Stimulated activated CD8-positive, alpha-beta memory T cell treated with anti-CD3 and anti-CD28 coated beads, Interleukin-7, amount 100 ng/mL, for 48 hours (primary cell): ENCODE results near the gene DDX53.

Experiments used
- DNase-seq, 2 donors: peaks; one replicate each; pipeline ENCODE4 v3.0.0-alpha.2; 2020; ENCODE audit warnings: low read depth in 1 of 2; ENCODE audit errors: extremely low read depth in 1 of 2

Gene DDX53

DNA sequence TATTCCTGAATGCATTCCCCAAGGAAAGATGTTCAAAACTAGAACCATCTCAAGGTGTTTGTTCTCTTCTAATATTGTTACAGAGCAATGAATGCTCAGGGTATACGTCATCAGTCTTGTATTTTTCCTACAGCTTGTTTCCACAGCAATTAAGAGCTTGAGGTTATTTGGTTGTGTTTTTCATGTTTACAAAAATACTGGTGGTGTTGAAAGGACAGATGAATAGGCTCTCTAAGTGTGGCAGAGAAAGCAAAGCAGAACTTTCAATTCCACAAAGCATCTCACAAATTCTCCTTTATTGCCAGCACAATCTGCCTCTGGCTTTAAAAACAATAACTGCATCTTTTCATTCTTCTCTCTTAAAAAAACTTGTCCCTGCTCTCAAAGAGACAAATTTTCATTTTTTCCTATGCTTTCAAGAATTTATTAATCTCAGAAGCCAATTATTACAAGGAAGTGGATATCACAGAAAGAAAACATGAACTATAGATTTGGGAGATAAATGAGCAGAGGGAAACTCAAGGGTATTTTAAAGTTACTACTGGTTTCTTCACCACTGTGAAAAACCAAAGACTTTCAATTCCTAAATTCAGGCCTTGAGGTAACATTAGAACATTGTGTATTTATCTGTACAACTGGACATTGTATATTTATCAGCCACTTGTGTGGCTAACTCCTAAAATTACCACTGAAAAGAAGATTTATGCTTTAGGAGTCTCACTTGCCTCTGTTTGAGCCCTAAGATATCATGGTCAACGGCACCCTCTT lies 49.2 kb downstream of the DDX53 start:
- DNase-seq: no peak

- DNase-seq: no peak
These were observed 52.6 kb downstream of the DDX53 start for GRCh38 chrX:23052324-23052723.
